ENCODE measurements around the gene KDM4B.

KDM4B gene

DNA sequence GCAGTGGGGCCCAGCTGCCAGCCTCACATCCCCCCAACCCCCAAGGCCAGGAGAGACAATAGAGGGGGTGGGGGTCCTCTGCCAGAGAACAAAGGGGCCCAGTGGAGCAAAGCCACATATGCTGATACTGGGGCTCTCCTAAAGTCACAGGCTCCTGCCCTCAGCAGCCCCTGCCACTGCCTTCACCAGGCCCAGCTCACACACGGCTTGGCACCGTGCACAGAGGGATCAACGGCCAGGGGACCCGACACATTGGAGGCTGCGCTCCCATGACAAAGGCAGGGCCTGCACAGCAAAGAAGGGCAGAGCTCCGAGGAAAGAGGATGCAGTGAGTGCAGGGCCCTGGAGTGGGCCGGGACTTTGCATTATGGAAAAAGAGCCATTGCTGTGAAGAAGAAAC lies 146.4 kb downstream of the KDM4B start:
- peaks cover 74% of the 10 kb centered on the region for H3K36me3 ChIP-seq (ENCODE audit: insufficient read depth, low read length)
- no peak overlapping the region for H3K4me2 ChIP-seq (ENCODE audit: insufficient read depth, low read length)
- no peaks in the 10 kb centered on the region; the same call in 1 of the 2 replicates for H4K20me1 ChIP-seq (ENCODE audit: insufficient read depth, low read length)
- H3K79me2 ChIP-seq (ENCODE audit: insufficient read depth, low read length) = no peaks in the 10 kb centered on the region
- no peak overlapping the region for H3K27ac ChIP-seq (ENCODE audit: low read length)
- peaks cover 8% of the 10 kb centered on the region for H3K9me3 ChIP-seq (ENCODE audit: insufficient read depth, low read length, severe bottlenecking)
- DNase-seq = no peak
- H3K4me1 ChIP-seq (ENCODE audit: insufficient read depth, low read length) = no peaks in the 10 kb centered on the region
- no peak overlapping the region for H3K9ac ChIP-seq (ENCODE audit: low read depth, low read length)
- ATAC-seq (ENCODE audit: insufficient read depth, low read depth) = no peak
- H3K4me3 ChIP-seq (ENCODE audit: low read depth in 1 of 2, low read length in 2 of 2) = no peak overlapping the region
- H3K27me3 ChIP-seq (ENCODE audit: insufficient read depth, low read length, poor library complexity) = no peaks in the 10 kb centered on the region
- H2AFZ ChIP-seq (ENCODE audit: low read depth, low read length) = no peak overlapping the region
- TF ChIP-seq, protein P1, sequence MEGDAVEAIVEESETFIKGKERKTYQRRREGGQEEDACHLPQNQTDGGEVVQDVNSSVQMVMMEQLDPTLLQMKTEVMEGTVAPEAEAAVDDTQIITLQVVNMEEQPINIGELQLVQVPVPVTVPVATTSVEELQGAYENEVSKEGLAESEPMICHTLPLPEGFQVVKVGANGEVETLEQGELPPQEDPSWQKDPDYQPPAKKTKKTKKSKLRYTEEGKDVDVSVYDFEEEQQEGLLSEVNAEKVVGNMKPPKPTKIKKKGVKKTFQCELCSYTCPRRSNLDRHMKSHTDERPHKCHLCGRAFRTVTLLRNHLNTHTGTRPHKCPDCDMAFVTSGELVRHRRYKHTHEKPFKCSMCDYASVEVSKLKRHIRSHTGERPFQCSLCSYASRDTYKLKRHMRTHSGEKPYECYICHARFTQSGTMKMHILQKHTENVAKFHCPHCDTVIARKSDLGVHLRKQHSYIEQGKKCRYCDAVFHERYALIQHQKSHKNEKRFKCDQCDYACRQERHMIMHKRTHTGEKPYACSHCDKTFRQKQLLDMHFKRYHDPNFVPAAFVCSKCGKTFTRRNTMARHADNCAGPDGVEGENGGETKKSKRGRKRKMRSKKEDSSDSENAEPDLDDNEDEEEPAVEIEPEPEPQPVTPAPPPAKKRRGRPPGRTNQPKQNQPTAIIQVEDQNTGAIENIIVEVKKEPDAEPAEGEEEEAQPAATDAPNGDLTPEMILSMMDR (IDR thresholded peaks at IDR 0.05; ENCODE audit: borderline replicate concordance, extremely low read depth, low read length, poor library complexity, severe bottlenecking) = no peak
- no peak for TF ChIP-seq EZH2 (IDR thresholded peaks at IDR 0.05; ENCODE audit: borderline replicate concordance, low read depth, low read length, severe bottlenecking)

DNA sequence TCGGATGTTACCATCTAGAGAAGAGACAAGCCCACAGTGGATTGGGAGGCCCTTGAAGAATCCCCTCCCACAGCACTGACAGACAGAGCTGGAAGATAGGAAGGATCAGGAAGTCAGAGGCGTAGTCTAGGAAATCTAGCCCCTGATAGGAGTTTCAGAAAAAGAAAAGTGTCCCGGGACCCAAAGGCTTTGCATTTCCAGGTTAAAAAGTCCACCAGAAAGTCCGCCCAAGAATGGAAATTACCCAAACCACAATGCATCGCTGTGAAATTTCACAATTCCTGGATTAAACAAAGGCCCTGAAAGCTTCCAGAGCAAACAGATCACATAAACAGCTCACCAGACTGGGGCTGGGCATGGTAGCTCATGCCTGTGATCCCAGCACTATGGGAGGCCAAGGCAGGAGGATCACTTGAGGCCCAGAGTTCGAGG lies 146.9 kb downstream of the KDM4B start:
- ATAC-seq (ENCODE audit: insufficient read depth, low read depth) = no peak
- TF ChIP-seq, protein P1 (IDR thresholded peaks at IDR 0.05; ENCODE audit: borderline replicate concordance, extremely low read depth, low read length, poor library complexity, severe bottlenecking) = no peak
- no peak for TF ChIP-seq EZH2 (IDR thresholded peaks at IDR 0.05; ENCODE audit: borderline replicate concordance, low read depth, low read length, severe bottlenecking)
- H4K20me1 ChIP-seq (ENCODE audit: insufficient read depth, low read length) = no peaks in the 10 kb centered on the region; the same call in 1 of the 2 replicates
- H3K36me3 ChIP-seq (ENCODE audit: insufficient read depth, low read length) = peaks cover 74% of the 10 kb centered on the region
- no peak for DNase-seq
- H3K27ac ChIP-seq (ENCODE audit: low read length) = no peak overlapping the region
- H3K4me1 ChIP-seq (ENCODE audit: insufficient read depth, low read length) = no peaks in the 10 kb centered on the region
- no peaks in the 10 kb centered on the region for H3K27me3 ChIP-seq (ENCODE audit: insufficient read depth, low read length, poor library complexity)
- peaks cover 8% of the 10 kb centered on the region for H3K9me3 ChIP-seq (ENCODE audit: insufficient read depth, low read length, severe bottlenecking)
- H3K79me2 ChIP-seq (ENCODE audit: insufficient read depth, low read length) = no peaks in the 10 kb centered on the region
- H3K4me3 ChIP-seq (ENCODE audit: low read depth in 1 of 2, low read length in 2 of 2) = no peak overlapping the region
- no peak overlapping the region for H2AFZ ChIP-seq (ENCODE audit: low read depth, low read length)
- no peak overlapping the region for H3K4me2 ChIP-seq (ENCODE audit: insufficient read depth, low read length)
- H3K9ac ChIP-seq (ENCODE audit: low read depth, low read length) = no peak overlapping the region

DNA sequence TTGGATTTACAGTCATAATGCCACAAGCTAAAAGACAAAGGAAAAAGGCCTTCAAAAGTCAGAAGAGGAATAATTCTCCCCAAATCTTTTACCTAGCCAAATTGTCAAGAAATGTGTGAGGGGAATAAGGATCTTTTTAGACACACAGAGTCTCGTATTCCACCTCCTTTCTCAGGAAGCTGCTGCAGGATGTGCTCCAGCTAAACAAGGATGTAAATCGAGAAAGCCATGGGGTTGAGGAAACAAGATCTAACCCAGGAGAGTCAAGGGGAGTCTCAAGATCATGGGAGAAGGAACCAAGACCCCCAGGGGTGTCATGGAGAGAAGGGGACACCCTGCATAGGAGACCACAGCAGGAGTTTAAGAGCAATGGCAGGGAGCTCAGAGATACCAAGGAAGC lies 147.4 kb downstream of the KDM4B start:
- no peak overlapping the region for H3K27ac ChIP-seq (ENCODE audit: low read length)
- peaks cover 73% of the 10 kb centered on the region for H3K36me3 ChIP-seq (ENCODE audit: insufficient read depth, low read length)
- H2AFZ ChIP-seq (ENCODE audit: low read depth, low read length) = no peak overlapping the region
- H3K27me3 ChIP-seq (ENCODE audit: insufficient read depth, low read length, poor library complexity) = no peaks in the 10 kb centered on the region
- H3K79me2 ChIP-seq (ENCODE audit: insufficient read depth, low read length) = no peaks in the 10 kb centered on the region
- H3K4me2 ChIP-seq (ENCODE audit: insufficient read depth, low read length) = no peak overlapping the region
- no peak overlapping the region for H3K4me3 ChIP-seq (ENCODE audit: low read depth in 1 of 2, low read length in 2 of 2)
- no peaks in the 10 kb centered on the region; the same call in 1 of the 2 replicates for H4K20me1 ChIP-seq (ENCODE audit: insufficient read depth, low read length)
- TF ChIP-seq, protein P1 (IDR thresholded peaks at IDR 0.05; ENCODE audit: borderline replicate concordance, extremely low read depth, low read length, poor library complexity, severe bottlenecking) = no peak
- TF ChIP-seq EZH2 (IDR thresholded peaks at IDR 0.05; ENCODE audit: borderline replicate concordance, low read depth, low read length, severe bottlenecking) = no peak
- peaks cover 8% of the 10 kb centered on the region for H3K9me3 ChIP-seq (ENCODE audit: insufficient read depth, low read length, severe bottlenecking)
- H3K4me1 ChIP-seq (ENCODE audit: insufficient read depth, low read length) = no peaks in the 10 kb centered on the region
- no peak for ATAC-seq (ENCODE audit: insufficient read depth, low read depth)
- no peak overlapping the region for H3K9ac ChIP-seq (ENCODE audit: low read depth, low read length)
- DNase-seq = no peak

DNA sequence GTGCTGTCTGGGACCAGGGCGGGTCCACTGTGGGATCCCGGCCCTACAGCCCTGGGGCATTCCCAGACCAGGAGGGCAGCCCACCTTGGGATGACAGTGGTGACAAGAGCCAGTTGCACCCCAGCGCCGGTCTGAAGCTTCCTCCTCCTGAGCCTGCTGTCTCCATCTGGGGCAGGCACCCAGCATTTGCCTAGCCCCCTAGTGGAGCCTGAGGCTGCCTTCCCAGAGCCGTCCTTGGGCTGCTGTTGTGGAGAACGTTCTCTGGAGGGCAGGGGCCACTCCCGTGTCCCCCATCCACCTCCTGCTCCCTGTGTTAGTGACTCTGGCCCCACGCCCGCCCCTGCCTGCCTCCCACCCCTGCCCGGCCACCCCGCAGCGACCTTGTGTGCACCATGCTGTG lies 148.5 kb downstream of the KDM4B start:
- Histone ChIP-seq H2AFZ (ENCODE audit: low read depth, low read length) (no peak overlapping the region), H3K9ac (ENCODE audit: low read depth, low read length) (no peak overlapping the region), H3K4me3 (ENCODE audit: low read depth in 1 of 2, low read length in 2 of 2) (no peak overlapping the region), H3K27me3 (ENCODE audit: insufficient read depth, low read length, poor library complexity) (no peaks in the 10 kb centered on the region), H3K27ac (ENCODE audit: low read length) (no peak overlapping the region), H4K20me1 (ENCODE audit: insufficient read depth, low read length) (no peaks in the 10 kb centered on the region; the same call in 1 of the 2 replicates), H3K4me2 (ENCODE audit: insufficient read depth, low read length) (no peak overlapping the region), H3K4me1 (ENCODE audit: insufficient read depth, low read length) (no peaks in the 10 kb centered on the region), H3K79me2 (ENCODE audit: insufficient read depth, low read length) (no peaks in the 10 kb centered on the region), H3K36me3 (ENCODE audit: insufficient read depth, low read length) (peaks cover 71% of the 10 kb centered on the region), H3K9me3 (ENCODE audit: insufficient read depth, low read length, severe bottlenecking) (peaks cover 8% of the 10 kb centered on the region)
- TF ChIP-seq, protein P1 (IDR thresholded peaks at IDR 0.05; ENCODE audit: borderline replicate concordance, extremely low read depth, low read length, poor library complexity, severe bottlenecking) = no peak
- TF ChIP-seq EZH2 (IDR thresholded peaks at IDR 0.05; ENCODE audit: borderline replicate concordance, low read depth, low read length, severe bottlenecking) = no peak
- no peak for DNase-seq
- no peak for ATAC-seq (ENCODE audit: insufficient read depth, low read depth)

Data from DND-41 (cell line).